Activated CD4-positive, alpha-beta T cell treated with anti-CD3 and anti-CD28 coated beads for 24 hours (primary cell): ENCODE data around the gene ZHX3.

Source experiments
- DNase-seq, 2 donors: peaks; one replicate each; pipeline ENCODE4 v3.0.0-alpha.2; 2020; ENCODE audit warnings: low read depth in 2 of 2

The ZHX3 gene

GRCh38 chr20:41152108-41152757 lies 165.3 kb downstream of the ZHX3 start:
- DNase-seq = no peak

GRCh38 chr20:41151134-41151869 lies 166.2 kb downstream of the ZHX3 start:
- no peak for DNase-seq

GRCh38 chr20:41150664-41151063 lies 166.9 kb downstream of the ZHX3 start:
- DNase-seq = no peak

DNA sequence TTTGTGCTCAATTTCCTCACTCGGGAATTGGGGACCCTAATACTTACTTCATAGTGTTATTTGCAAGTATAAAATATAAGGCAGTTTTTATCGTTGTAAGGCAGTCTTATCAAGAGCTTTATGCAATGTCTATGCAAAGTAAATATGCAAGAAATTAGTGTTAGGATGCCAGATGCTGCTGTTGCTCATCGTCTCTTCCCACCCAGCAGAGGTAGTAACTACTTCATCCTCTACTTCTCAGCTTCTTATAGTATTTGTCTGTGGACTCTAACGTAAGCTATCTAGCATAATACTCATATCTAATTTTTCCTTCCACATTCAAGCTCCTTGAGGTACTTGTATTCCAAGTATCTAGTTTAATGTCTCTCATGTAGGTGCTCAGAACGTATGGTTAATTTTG lies 168.6 kb downstream of the ZHX3 start:
- no peak for DNase-seq

- DNase-seq = no peak
Observed at GRCh38 chr20:41147767-41148191, 169.8 kb downstream of the ZHX3 start.

DNA sequence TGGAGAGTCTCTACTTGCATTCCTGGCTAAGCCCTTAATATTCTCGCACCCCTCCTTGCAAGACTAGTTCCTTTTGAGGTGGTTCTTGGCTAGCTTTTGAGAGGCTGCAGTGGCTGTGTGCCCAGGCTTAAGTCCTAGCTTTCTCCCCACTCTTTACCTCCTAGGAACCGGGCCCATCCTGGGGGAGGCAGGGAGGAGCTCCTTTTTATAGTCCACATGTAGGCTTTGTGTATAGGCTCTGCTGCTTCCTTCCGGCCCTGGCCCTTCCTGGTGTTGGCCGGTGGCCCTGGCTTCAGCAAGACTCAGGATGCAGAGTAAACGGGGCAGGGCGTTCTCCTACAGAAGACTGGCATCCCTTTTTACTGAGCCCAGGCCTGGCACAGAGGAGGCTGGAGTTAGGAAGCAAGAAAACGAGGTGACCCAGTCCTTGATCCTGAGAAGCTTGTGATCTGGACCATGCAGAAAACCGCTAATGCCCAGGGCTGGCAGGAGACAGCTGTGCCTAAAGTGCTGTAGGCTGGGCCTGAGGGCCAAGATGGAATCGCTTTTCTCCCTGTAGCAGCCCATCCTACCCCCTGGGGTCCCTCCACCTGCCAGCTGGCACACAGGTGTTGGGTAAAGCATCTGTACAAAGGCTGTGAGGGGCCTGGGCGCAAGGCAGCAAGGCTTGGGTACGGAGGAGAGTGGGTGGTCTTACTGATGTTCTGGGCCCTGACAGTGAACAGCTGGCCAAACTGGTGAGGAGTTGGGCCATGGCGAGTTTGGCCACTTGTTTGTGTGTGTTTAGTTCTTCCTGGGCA lies 171.5 kb downstream of the ZHX3 start:
- DNase-seq = no peak

DNA sequence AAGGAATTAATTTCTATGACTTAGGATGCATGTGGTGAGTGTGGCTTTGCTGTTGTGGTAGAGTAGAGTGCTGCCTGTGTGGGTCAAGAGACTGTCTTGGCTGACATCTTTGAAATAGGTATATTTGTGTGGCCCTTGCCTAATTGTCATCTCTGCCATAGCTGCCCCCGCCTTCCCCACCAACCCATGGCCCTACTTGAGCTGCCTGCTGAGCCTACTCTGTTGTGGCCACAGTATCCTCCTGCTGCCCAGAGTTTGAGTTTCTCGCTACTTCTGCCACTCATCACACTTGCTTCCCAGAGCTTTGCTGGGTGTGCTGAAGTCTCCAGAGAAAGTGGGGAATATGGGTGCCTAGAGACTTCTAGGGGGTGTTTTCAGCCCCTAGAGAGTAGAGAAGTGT lies 172.2 kb downstream of the ZHX3 start:
- DNase-seq = no peak

GRCh38 chr20:41143354-41143753 lies 174.2 kb downstream of the ZHX3 start:
- no peak for DNase-seq

- DNase-seq = no peak
Observed at GRCh38 chr20:41142919-41143318, 174.6 kb downstream of the ZHX3 start.

DNA sequence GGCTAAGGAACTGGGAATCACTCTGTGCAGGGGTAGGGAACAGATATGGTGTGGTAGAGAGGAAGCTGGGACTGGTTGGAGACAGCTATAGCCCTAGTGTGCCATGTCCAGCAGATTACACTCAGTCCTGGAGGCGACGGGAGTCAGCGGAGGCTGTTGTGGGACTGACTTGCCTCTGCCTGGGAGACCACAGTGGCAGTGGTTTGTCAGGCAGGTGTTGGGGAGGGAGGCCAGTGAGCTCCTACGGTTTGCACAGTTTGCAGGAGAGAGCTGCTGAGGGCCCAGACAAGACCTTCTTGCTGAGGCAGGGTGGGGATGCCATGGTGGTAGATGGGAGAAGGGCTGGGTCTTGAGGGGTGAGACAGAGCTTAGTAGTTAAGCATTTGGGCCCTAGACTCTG lies 175.3 kb downstream of the ZHX3 start:
- no peak for DNase-seq

DNA sequence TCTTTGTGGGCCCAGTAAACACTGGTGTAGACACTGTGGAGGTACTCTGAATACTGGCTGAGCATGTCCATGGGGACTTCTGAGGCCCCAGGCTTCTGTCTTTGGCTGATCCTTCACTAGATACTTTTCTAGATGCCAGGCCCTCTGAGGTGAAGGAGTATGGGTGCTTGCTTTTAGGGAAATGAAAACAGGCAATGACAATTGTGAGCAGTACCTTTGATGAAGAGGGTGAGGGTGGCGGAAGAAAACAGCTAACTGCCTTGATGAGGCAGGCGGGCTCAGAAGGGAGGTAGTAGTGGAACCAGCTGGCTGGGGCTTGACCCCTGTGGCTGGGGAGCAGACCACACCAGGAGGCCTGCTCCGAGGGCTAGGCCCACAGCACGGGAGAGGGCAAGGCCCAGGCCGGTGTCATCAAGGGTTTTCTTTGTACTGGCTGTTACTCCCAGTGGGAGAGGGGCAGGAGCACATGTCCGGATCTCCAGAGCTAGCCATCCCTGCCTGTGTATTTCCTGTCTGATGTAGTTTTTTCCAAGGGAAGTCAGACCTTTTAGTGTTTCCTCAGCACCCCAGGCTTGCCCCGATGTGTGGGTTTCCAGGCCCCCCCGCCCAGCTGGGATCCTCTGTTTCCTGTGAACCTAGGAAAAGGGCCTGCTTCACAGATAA lies 176.2 kb downstream of the ZHX3 start:
- DNase-seq = no peak

GRCh38 chr20:41140226-41141133 lies 177.1 kb downstream of the ZHX3 start:
- no peak for DNase-seq

GRCh38 chr20:41139227-41140093 lies 178.1 kb downstream of the ZHX3 start:
- DNase-seq = no peak

- no peak for DNase-seq
Observed at GRCh38 chr20:41138475-41139226, 178.9 kb downstream of the ZHX3 start.

- DNase-seq = no peak
Observed at GRCh38 chr20:41137614-41138474, 179.7 kb downstream of the ZHX3 start.

GRCh38 chr20:41136680-41137613 lies 180.6 kb downstream of the ZHX3 start, which contains the start of gene PLCG1:
Gene PLCG1 (plus strand): TSS chr20:41137543. CDS start chr20:41137642, 99 bp downstream.
- peak; percentile 79 to 82 for DNase-seq
